Measurements from ENCODE around the gene KIF21B. TPM values are rescaled to one million over a fixed set of nuclear protein-coding genes. Genes with fewer than 3 reads are reported as not detected.
A peak's percentile ranks its signal among the peaks of the same experiment; 100 is the strongest.

KIF21B gene
- total RNA-seq, 4 donors from 2014 or later, result 0.89 to 1.5 (median 1.1) TPM

- WGBS, 2 donors, result 98 to 100% methylated on average over 1 to 12 of the region's 12 CpGs
- intact Hi-C loops (cut with DNase I), result no loop called here
- peaks cover 4 to 15% of the 10 kb centered on the region in 2 donors for H3K4me1 ChIP-seq
- H3K27me3 ChIP-seq, result no peaks in the 10 kb centered on the region
- TF ChIP-seq POLR2A (IDR thresholded peaks at IDR 0.05) (no peak), CTCF (IDR thresholded peaks at IDR 0.05) (no peak)
- H3K4me3 ChIP-seq (replicated peaks in 1 of 3), result no peak overlapping the region
- no peaks in the 10 kb centered on the region for H3K36me3 ChIP-seq
- no peaks in the 10 kb centered on the region for H3K9me3 ChIP-seq
- no peak overlapping the region for H3K27ac ChIP-seq
- no peak for DNase-seq
These were observed 38.4 kb upstream of the KIF21B start for GRCh38 chr1:201061886-201062285.

- Histone ChIP-seq H3K27ac (no peak overlapping the region), H3K4me1 (peaks cover 7 to 22% of the 10 kb centered on the region in 2 donors), H3K9me3 (no peaks in the 10 kb centered on the region), H3K4me3 (replicated peaks in 1 of 3) (no peak overlapping the region), H3K27me3 (no peaks in the 10 kb centered on the region), H3K36me3 (no peaks in the 10 kb centered on the region)
- no peak for TF ChIP-seq POLR2A (IDR thresholded peaks at IDR 0.05)
- no peak for TF ChIP-seq CTCF (IDR thresholded peaks at IDR 0.05)
- intact Hi-C loops (cut with DNase I), result no loop called here
- peak; percentile 43 to 59 for DNase-seq
- WGBS, 2 donors, result 73 to 84% methylated on average over 4 of the region's 4 CpGs
These were observed 37.5 kb upstream of the KIF21B start for GRCh38 chr1:201061049-201061448.

GRCh38 chr1:201060586-201060985, 37.1 kb upstream of the KIF21B start:
- DNase-seq, result no peak
- Histone ChIP-seq H3K27me3 (no peaks in the 10 kb centered on the region), H3K9me3 (no peaks in the 10 kb centered on the region), H3K27ac (no peak overlapping the region), H3K4me1 (peaks cover 11 to 26% of the 10 kb centered on the region in 2 donors), H3K36me3 (no peaks in the 10 kb centered on the region), H3K4me3 (replicated peaks in 1 of 3) (no peak overlapping the region)
- intact Hi-C loops (cut with DNase I), result no loop called here
- no peak for TF ChIP-seq CTCF (IDR thresholded peaks at IDR 0.05)
- no peak for TF ChIP-seq POLR2A (IDR thresholded peaks at IDR 0.05)
- WGBS, 2 donors, result 82 to 87% methylated on average over 4 of the region's 4 CpGs

GRCh38 chr1:201059871-201060555, 36.5 kb upstream of the KIF21B start:
- no peak overlapping the region for H3K4me3 ChIP-seq (replicated peaks in 1 of 3)
- TF ChIP-seq CTCF (IDR thresholded peaks at IDR 0.05) (no peak), POLR2A (IDR thresholded peaks at IDR 0.05) (no peak)
- no peaks in the 10 kb centered on the region for H3K36me3 ChIP-seq
- 65 to 69% methylated on average over 5 of the region's 5 CpGs for WGBS, 2 donors
- DNase-seq, result no peak
- H3K9me3 ChIP-seq, result no peaks in the 10 kb centered on the region
- no peaks in the 10 kb centered on the region for H3K27me3 ChIP-seq
- H3K4me1 ChIP-seq, result peaks cover 13 to 28% of the 10 kb centered on the region in 2 donors
- no peak overlapping the region for H3K27ac ChIP-seq
- intact Hi-C loops (cut with DNase I), result no loop called here

GRCh38 chr1:201059401-201059800, 35.9 kb upstream of the KIF21B start:
- no peak overlapping the region for H3K4me3 ChIP-seq (replicated peaks in 1 of 3)
- H3K27ac ChIP-seq, result no peak overlapping the region
- H3K27me3 ChIP-seq, result no peaks in the 10 kb centered on the region
- H3K36me3 ChIP-seq, result no peaks in the 10 kb centered on the region
- DNase-seq, result no peak
- TF ChIP-seq CTCF (IDR thresholded peaks at IDR 0.05) (no peak), POLR2A (IDR thresholded peaks at IDR 0.05) (no peak)
- intact Hi-C loops (cut with DNase I), result no loop called here
- peaks cover 13 to 28% of the 10 kb centered on the region in 2 donors for H3K4me1 ChIP-seq
- no peaks in the 10 kb centered on the region for H3K9me3 ChIP-seq
- WGBS, 2 donors, result 97% methylated on average over 3 of the region's 3 CpGs

All from thyroid gland (tissue), 4 donors.